ENCODE data around the gene PDZRN3. TPM values are rescaled to one million over a fixed set of nuclear protein-coding genes. Genes with fewer than 3 reads are reported as not detected.
A peak's percentile ranks its signal among the peaks of the same experiment; 100 is the strongest.

Gene PDZRN3
- total and polyA plus RNA-seq, 2 experiments from 2014 or later, result 7.5 to 14.0 TPM

DNA sequence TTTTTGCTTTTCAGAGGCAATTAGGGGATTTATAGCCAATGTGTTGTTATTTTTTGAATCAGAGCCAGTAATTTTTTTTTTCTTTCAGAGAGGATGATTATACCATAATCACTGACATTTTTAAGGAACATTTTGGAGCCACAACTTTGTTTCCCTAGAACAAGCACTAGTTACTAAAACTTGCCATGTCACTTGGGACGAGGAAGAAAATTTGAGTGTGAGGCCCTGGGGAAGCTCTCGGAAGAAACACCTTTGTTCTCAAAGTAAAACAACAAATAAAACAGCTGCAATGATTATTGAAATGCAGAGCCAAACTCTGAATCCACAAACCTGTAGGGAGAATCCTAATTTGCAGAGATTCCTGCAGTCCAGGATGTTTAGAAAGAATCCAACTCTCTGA lies 69.7 kb downstream of the PDZRN3 start:
- Histone ChIP-seq H3K4me1 (ENCODE audit: insufficient read depth) (peaks cover 28% of the 10 kb centered on the region; the same call in 1 of the 2 replicates), H3K79me2 (replicated peaks; ENCODE audit: insufficient read depth) (no peaks in the 10 kb centered on the region), H3K4me2 (peak overlapping the region; percentile 36; the same call in 1 of the 2 replicates), H3K27ac (ENCODE audit: low read depth) (no peak overlapping the region), H3K27me3 (ENCODE audit: insufficient read depth) (peaks cover 39% of the 10 kb centered on the region), H4K20me1 (replicated peaks; ENCODE audit: insufficient read depth) (no peaks in the 10 kb centered on the region; the same call in none of the 2 replicates), H3K4me3 (no peak overlapping the region), H3K9me2 (ENCODE audit: insufficient read depth) (no peaks in the 10 kb centered on the region; the same call in 1 of the 2 replicates), H2AFZ (no peak overlapping the region), H3F3A (replicated peaks; ENCODE audit: low read depth) (no peaks in the 10 kb centered on the region), H3K36me3 (ENCODE audit: insufficient read depth) (no peaks in the 10 kb centered on the region)
- TF ChIP-seq EZH2 (IDR thresholded peaks at IDR 0.05; ENCODE audit: low read depth, unreplicated experiment) (no peak), CREB1 (CRISPR knock-in tag; IDR thresholded peaks at IDR 0.05; ENCODE audit: low read depth) (no peak), STAT1 (IDR thresholded peaks at IDR 0.05; ENCODE audit: unreplicated experiment) (no peak), POLR2AphosphoS5 (IDR thresholded peaks at IDR 0.05; ENCODE audit: low read depth) (no peak), NANOG (IDR thresholded peaks at IDR 0.05; ENCODE audit: borderline replicate concordance) (no peak), ETS1 (IDR thresholded peaks at IDR 0.05) (no peak), EZH2phosphoT487 (IDR thresholded peaks at IDR 0.05; ENCODE audit: unreplicated experiment) (no peak), ZNF331 (CRISPR knock-in tag; IDR thresholded peaks at IDR 0.05; ENCODE audit: low read depth) (no peak)
- TF ChIP-seq, protein P1, sequence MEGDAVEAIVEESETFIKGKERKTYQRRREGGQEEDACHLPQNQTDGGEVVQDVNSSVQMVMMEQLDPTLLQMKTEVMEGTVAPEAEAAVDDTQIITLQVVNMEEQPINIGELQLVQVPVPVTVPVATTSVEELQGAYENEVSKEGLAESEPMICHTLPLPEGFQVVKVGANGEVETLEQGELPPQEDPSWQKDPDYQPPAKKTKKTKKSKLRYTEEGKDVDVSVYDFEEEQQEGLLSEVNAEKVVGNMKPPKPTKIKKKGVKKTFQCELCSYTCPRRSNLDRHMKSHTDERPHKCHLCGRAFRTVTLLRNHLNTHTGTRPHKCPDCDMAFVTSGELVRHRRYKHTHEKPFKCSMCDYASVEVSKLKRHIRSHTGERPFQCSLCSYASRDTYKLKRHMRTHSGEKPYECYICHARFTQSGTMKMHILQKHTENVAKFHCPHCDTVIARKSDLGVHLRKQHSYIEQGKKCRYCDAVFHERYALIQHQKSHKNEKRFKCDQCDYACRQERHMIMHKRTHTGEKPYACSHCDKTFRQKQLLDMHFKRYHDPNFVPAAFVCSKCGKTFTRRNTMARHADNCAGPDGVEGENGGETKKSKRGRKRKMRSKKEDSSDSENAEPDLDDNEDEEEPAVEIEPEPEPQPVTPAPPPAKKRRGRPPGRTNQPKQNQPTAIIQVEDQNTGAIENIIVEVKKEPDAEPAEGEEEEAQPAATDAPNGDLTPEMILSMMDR (conservative IDR thresholded peaks at IDR 0.05; ENCODE audit: low read depth in 2 of 2), result no peak
- TF ChIP-seq, protein P2, sequence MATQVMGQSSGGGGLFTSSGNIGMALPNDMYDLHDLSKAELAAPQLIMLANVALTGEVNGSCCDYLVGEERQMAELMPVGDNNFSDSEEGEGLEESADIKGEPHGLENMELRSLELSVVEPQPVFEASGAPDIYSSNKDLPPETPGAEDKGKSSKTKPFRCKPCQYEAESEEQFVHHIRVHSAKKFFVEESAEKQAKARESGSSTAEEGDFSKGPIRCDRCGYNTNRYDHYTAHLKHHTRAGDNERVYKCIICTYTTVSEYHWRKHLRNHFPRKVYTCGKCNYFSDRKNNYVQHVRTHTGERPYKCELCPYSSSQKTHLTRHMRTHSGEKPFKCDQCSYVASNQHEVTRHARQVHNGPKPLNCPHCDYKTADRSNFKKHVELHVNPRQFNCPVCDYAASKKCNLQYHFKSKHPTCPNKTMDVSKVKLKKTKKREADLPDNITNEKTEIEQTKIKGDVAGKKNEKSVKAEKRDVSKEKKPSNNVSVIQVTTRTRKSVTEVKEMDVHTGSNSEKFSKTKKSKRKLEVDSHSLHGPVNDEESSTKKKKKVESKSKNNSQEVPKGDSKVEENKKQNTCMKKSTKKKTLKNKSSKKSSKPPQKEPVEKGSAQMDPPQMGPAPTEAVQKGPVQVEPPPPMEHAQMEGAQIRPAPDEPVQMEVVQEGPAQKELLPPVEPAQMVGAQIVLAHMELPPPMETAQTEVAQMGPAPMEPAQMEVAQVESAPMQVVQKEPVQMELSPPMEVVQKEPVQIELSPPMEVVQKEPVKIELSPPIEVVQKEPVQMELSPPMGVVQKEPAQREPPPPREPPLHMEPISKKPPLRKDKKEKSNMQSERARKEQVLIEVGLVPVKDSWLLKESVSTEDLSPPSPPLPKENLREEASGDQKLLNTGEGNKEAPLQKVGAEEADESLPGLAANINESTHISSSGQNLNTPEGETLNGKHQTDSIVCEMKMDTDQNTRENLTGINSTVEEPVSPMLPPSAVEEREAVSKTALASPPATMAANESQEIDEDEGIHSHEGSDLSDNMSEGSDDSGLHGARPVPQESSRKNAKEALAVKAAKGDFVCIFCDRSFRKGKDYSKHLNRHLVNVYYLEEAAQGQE (IDR thresholded peaks at IDR 0.05; ENCODE audit: unreplicated experiment), result no peak
- H3K4me1 Mint-ChIP-seq, result peaks cover 25% of the 10 kb centered on the region
- DNase-seq (ENCODE audit: low spot score) (no peak), ATAC-seq (no peak)
- H3K36me3 Mint-ChIP-seq (ENCODE audit: low read depth), result no peaks in the 10 kb centered on the region
- no peak overlapping the region for H3K4me3 Mint-ChIP-seq
- peaks cover 27% of the 10 kb centered on the region for H3K27me3 Mint-ChIP-seq (ENCODE audit: insufficient read depth, low read depth, poor library complexity)
- H3K27ac Mint-ChIP-seq, result no peak overlapping the region
- H3K9me3 Mint-ChIP-seq, result no peaks in the 10 kb centered on the region
